Measurements from ENCODE around the gene LGALS4. TPM values are rescaled to one million over a fixed set of nuclear protein-coding genes. Genes with fewer than 3 reads are reported as not detected.
A peak's percentile ranks its signal among the peaks of the same experiment; 100 is the strongest.
"Not testable (repeated sequence)": the region's sequence is repeated elsewhere in the genome, so short reads cannot be mapped to it uniquely, and the experiment has no call there.

Gene LGALS4
- total RNA-seq, 1 donor from 2014 or later: 2.7 TPM

GRCh38 chr19:38819231-38819920, 6.6 kb upstream of the LGALS4 start:
- no peak for TF ChIP-seq CTCF (IDR thresholded peaks at IDR 0.05; ENCODE audit: unreplicated experiment)
- H3K27ac Mint-ChIP-seq: peak overlapping the region; percentile 78
- peaks cover 20% of the 10 kb centered on the region for H3K4me1 Mint-ChIP-seq (ENCODE audit: low read depth)
- H3K36me3 Mint-ChIP-seq (ENCODE audit: insufficient read depth): peaks cover 35% of the 10 kb centered on the region
- H3K9me3 Mint-ChIP-seq (ENCODE audit: low read depth): no peaks in the 10 kb centered on the region
- DNase-seq (ENCODE audit: low spot score, unreplicated experiment): no peak
- H3K4me3 Mint-ChIP-seq (ENCODE audit: low read depth): peak overlapping the region; percentile 11
- no peaks in the 10 kb centered on the region for H3K27me3 Mint-ChIP-seq

- Mint-ChIP-seq H3K36me3 (ENCODE audit: insufficient read depth) (peaks cover 17% of the 10 kb centered on the region), H3K27ac (no peak overlapping the region), H3K9me3 (ENCODE audit: low read depth) (no peaks in the 10 kb centered on the region), H3K4me3 (ENCODE audit: low read depth) (no peak overlapping the region), H3K27me3 (no peaks in the 10 kb centered on the region), H3K4me1 (ENCODE audit: low read depth) (peaks cover 24% of the 10 kb centered on the region)
- no peak for TF ChIP-seq CTCF (IDR thresholded peaks at IDR 0.05; ENCODE audit: unreplicated experiment)
- DNase-seq (ENCODE audit: low spot score, unreplicated experiment): no peak
Measured at GRCh38 chr19:38817081-38817480, 4.3 kb upstream of the LGALS4 start.

- Mint-ChIP-seq H3K4me3 (ENCODE audit: low read depth) (no peak overlapping the region), H3K9me3 (ENCODE audit: low read depth) (no peaks in the 10 kb centered on the region), H3K27me3 (no peaks in the 10 kb centered on the region), H3K27ac (no peak overlapping the region), H3K4me1 (ENCODE audit: low read depth) (peaks cover 24% of the 10 kb centered on the region), H3K36me3 (ENCODE audit: insufficient read depth) (peaks cover 17% of the 10 kb centered on the region)
- TF ChIP-seq CTCF (IDR thresholded peaks at IDR 0.05; ENCODE audit: unreplicated experiment): no peak
- no peak for DNase-seq (ENCODE audit: low spot score, unreplicated experiment)
Measured at GRCh38 chr19:38816131-38816750, 3.5 kb upstream of the LGALS4 start.

- Mint-ChIP-seq H3K36me3 (ENCODE audit: insufficient read depth) (peaks cover 10% of the 10 kb centered on the region), H3K4me1 (ENCODE audit: low read depth) (peaks cover 17% of the 10 kb centered on the region), H3K27ac (no peak overlapping the region), H3K4me3 (ENCODE audit: low read depth) (no peak overlapping the region), H3K9me3 (ENCODE audit: low read depth) (no peaks in the 10 kb centered on the region), H3K27me3 (no peaks in the 10 kb centered on the region)
- TF ChIP-seq CTCF (IDR thresholded peaks at IDR 0.05; ENCODE audit: unreplicated experiment): no peak
- no peak for DNase-seq (ENCODE audit: low spot score, unreplicated experiment)
Measured at GRCh38 chr19:38815059-38816001, 2.6 kb upstream of the LGALS4 start.

GRCh38 chr19:38813932-38814331, 1.2 kb upstream of the LGALS4 start:
- H3K4me1 Mint-ChIP-seq (ENCODE audit: low read depth); H3K4me3 Mint-ChIP-seq (ENCODE audit: low read depth); H3K27me3 Mint-ChIP-seq; H3K27ac Mint-ChIP-seq; H3K9me3 Mint-ChIP-seq (ENCODE audit: low read depth); DNase-seq (ENCODE audit: low spot score, unreplicated experiment): not testable (repeated sequence)
- H3K36me3 Mint-ChIP-seq (ENCODE audit: insufficient read depth): peaks cover 10% of the 10 kb centered on the region

Data from progenitor cell of endocrine pancreas (in vitro differentiated cells).